GM12878 (cell line): Measurements from ENCODE around the gene ZNF716. TPM values are rescaled to one million over a fixed set of nuclear protein-coding genes. Genes with fewer than 3 reads are reported as not detected.

Experiments used
- ATAC-seq: fragments of 200-7000 bp; cut with Tn5 transposase; 3 replicates; pipeline ENCODE4 v1.9.1; 2020; ENCODE audit warnings: mild to moderate bottlenecking, moderate library complexity
- BruUV-seq: library from RNA; stranded (reverse); fragments of 400-500 nt; replicated peaks from 2 replicates; lab custom pipeline; 2021; lab: Mats Ljungman, UMichigan
- CTCF ChIA-PET: fragments of 300-600 bp; sonication (Branson Sonifier 250); formaldehyde crosslinking; extraction: SDS; loops from one replicate; lab custom pipeline; 2021; ENCODE audit warnings: inconsistent platforms; lab: Yijun Ruan, JAX
- POLR2A ChIA-PET: fragments of 350-600 bp; formaldehyde crosslinking; extraction: SDS; loops from one replicate; lab custom pipeline; 2021; ENCODE audit warnings: inconsistent platforms; lab: Charles Lee
- RAD21 ChIA-PET: fragments of 300-600 bp; sonication (Branson Sonifier 250); formaldehyde crosslinking; loops from one replicate; lab custom pipeline; 2023; ENCODE audit warnings: antibody characterized with exemption; ENCODE audit not compliant: unreplicated experiment; lab: Charles Lee
- SMC1A ChIA-PET: fragments of 300-600 bp; sonication (Branson Sonifier 250); formaldehyde crosslinking; loops from one replicate; lab custom pipeline; 2023; ENCODE audit not compliant: unreplicated experiment, uncharacterized antibody; lab: Charles Lee
- DNase-seq: peaks from one replicate; pipeline ENCODE4 v3.0.0-alpha.2; 2011; ENCODE audit warnings: low read depth, low spot score
- FAIRE-seq: peaks from 3 replicates; lab custom pipeline; 2011; peaks lifted over from hg19 to GRCh38; lab: Jason Lieb, UNC
- H2AFZ ChIP-seq: 2 replicates; pipeline ENCODE4 v1.6.0; 2011; ENCODE audit warnings: low read depth, low read length, control low read depth; ENCODE audit not compliant: control insufficient read depth
- H3K27ac ChIP-seq: 2 replicates; pipeline ENCODE4 v1.5.1; 2011; ENCODE audit warnings: control low read depth; ENCODE audit not compliant: control insufficient read depth, insufficient read depth
- H3K27me3 ChIP-seq, 2 experiments: replicated peaks in 1 of 2; 2 replicates each; pipeline versions ENCODE4 v1.6.0 to v1.6.1; 2011; ENCODE audit warnings: low read length in 1 of 2; ENCODE audit not compliant: control insufficient read depth in 2 of 2, insufficient read depth in 2 of 2
- H3K36me3 ChIP-seq, 2 experiments: 2 replicates each; pipeline ENCODE4 v1.5.1; 2011; ENCODE audit warnings: low read length in 1 of 2; ENCODE audit not compliant: control insufficient read depth in 2 of 2, insufficient read depth in 2 of 2
- H3K4me1 ChIP-seq: 2 replicates; pipeline ENCODE4 v1.6.1; 2011; ENCODE audit warnings: mild to moderate bottlenecking, low read length, moderate library complexity, mixed read lengths; ENCODE audit not compliant: control insufficient read depth, insufficient read depth
- H3K4me2 ChIP-seq: 2 replicates; pipeline ENCODE4 v1.6.0; 2011; ENCODE audit warnings: control low read depth; ENCODE audit not compliant: control insufficient read depth, insufficient read depth
- H3K4me3 ChIP-seq: fragments of 200-600 bp; sonication (generic); 2 replicates; pipeline ENCODE4 v1.5.1; 2016
- H3K79me2 ChIP-seq: 2 replicates; pipeline ENCODE4 v1.6.0; 2011; ENCODE audit warnings: low read length; ENCODE audit not compliant: control insufficient read depth, insufficient read depth
- H3K9ac ChIP-seq: 2 replicates; pipeline ENCODE4 v1.8.0; 2011; ENCODE audit warnings: low read length, control low read depth, mixed read lengths; ENCODE audit not compliant: control insufficient read depth, insufficient read depth
- H3K9me3 ChIP-seq: replicated peaks from 3 replicates; pipeline ENCODE4 v1.5.1; 2011; ENCODE audit warnings: mild to moderate bottlenecking, low read length; ENCODE audit not compliant: control insufficient read depth, insufficient read depth
- H4K20me1 ChIP-seq: 2 replicates; pipeline ENCODE4 v1.6.0; 2011; ENCODE audit not compliant: control insufficient read depth, insufficient read depth
- BCL11A ChIP-seq: IDR thresholded peaks from 2 replicates; pipeline ENCODE4 v1.6.1; 2011; ENCODE audit warnings: low read depth, low read length
- CBX5 ChIP-seq: sonication (generic); IDR thresholded peaks from 2 replicates; pipeline ENCODE4 v1.6.1; 2016; ENCODE audit warnings: low read depth, moderate library complexity, mild to moderate bottlenecking, inconsistent platforms
- EP300 ChIP-seq, 2 experiments: fragments of 150-350 bp in 1 of 2; IDR thresholded peaks; 2 replicates each; pipeline ENCODE4 v1.6.1; 2011 to 2012; ENCODE audit warnings: low read depth in 2 of 2, low read length in 2 of 2, borderline replicate concordance in 1 of 2, improper control_type of control experiment in 1 of 2, inconsistent platforms in 1 of 2; ENCODE audit not compliant: control insufficient read depth in 1 of 2
- EZH2 ChIP-seq: IDR thresholded peaks from 2 replicates; pipeline ENCODE4 v1.6.1; 2012; ENCODE audit warnings: low read depth, mild to moderate bottlenecking, control low read depth, inconsistent platforms, low read length, borderline replicate concordance; ENCODE audit not compliant: control insufficient read depth
- FOXM1 ChIP-seq: IDR thresholded peaks from 2 replicates; pipeline ENCODE4 v1.6.1; 2012; ENCODE audit warnings: low read depth, mild to moderate bottlenecking, inconsistent platforms, low read length, moderate library complexity
- GABPA ChIP-seq: IDR thresholded peaks from 2 replicates; pipeline ENCODE4 v1.6.1; 2014; ENCODE audit warnings: antibody characterized with exemption, low read depth, mild to moderate bottlenecking, inconsistent platforms
- HDAC2 ChIP-seq: fragments of 200-600 bp; sonication (generic); IDR thresholded peaks from 2 replicates; pipeline ENCODE4 v1.6.1; 2017
- HDAC6 ChIP-seq: fragments of 200-600 bp; sonication (generic); IDR thresholded peaks from one replicate; pipeline ENCODE4 v1.8.0; 2017; ENCODE audit warnings: antibody characterized with exemption; ENCODE audit not compliant: unreplicated experiment
- IKZF1 ChIP-seq: fragments of 450-650 bp; conservative IDR thresholded peaks from 2 replicates; pipeline ENCODE4 v1.6.1; 2017; ENCODE audit warnings: antibody characterized with exemption, mild to moderate bottlenecking
- JUNB ChIP-seq: IDR thresholded peaks from 2 replicates; pipeline ENCODE4 v1.6.1; 2016; ENCODE audit warnings: antibody characterized with exemption, mild to moderate bottlenecking
- RAD21 ChIP-seq: IDR thresholded peaks from 2 replicates; pipeline ENCODE4 v1.6.1; 2011; ENCODE audit warnings: mild to moderate bottlenecking, low read depth, low read length, moderate library complexity; ENCODE audit not compliant: insufficient read depth
- RAD51 ChIP-seq: fragments of 450-650 bp; IDR thresholded peaks from 2 replicates; pipeline ENCODE4 v1.6.1; 2016; ENCODE audit warnings: moderate library complexity, mild to moderate bottlenecking, inconsistent platforms
- RB1 ChIP-seq: fragments of 450-650 bp; formaldehyde crosslinking; IDR thresholded peaks from 2 replicates; pipeline ENCODE4 v1.6.1; 2017; ENCODE audit warnings: mild to moderate bottlenecking, borderline replicate concordance
- STAT3 ChIP-seq: IDR thresholded peaks from 2 replicates; pipeline ENCODE4 v1.6.1; 2011; ENCODE audit warnings: low read depth, low read length, improper control_type of control experiment
- SUZ12 ChIP-seq: fragments of 200-600 bp; sonication (generic); IDR thresholded peaks from one replicate; pipeline ENCODE4 v1.6.1; 2018; ENCODE audit warnings: antibody characterized with exemption, mild to moderate bottlenecking; ENCODE audit not compliant: unreplicated experiment
- TAF1 ChIP-seq: IDR thresholded peaks from 2 replicates; pipeline ENCODE4 v1.6.1; 2011; ENCODE audit warnings: mild to moderate bottlenecking, low read depth, low read length, borderline replicate concordance
- TCF12 ChIP-seq: IDR thresholded peaks from 2 replicates; pipeline ENCODE4 v1.6.1; 2011; ENCODE audit warnings: low read depth, mild to moderate bottlenecking, low read length
- ZNF384 ChIP-seq: IDR thresholded peaks from 2 replicates; pipeline ENCODE4 v1.6.1; 2012; ENCODE audit warnings: low read depth, mild to moderate bottlenecking, low read length, improper control_type of control experiment, borderline replicate concordance
- WGBS: methylation state at CpG from one replicate; pipeline ENCODE4 v1.1.6; 2016; ENCODE audit warnings: low lambda C conversion rate; ENCODE audit not compliant: insufficient replicate concordance, insufficient coverage; ENCODE audit errors: missing lambda C conversion rate; 5-methylcytosine and 5-hydroxymethylcytosine counted together
- in situ Hi-C: fragments of 300-500 bp; cut with MboI; formaldehyde crosslinking; loops from 9 replicates; pipeline ENCODE4 v1.14.3; 2018; ENCODE audit warnings: mixed read lengths
- intact Hi-C: fragments of 100-400 bp; cut with micrococcal nuclease; formaldehyde crosslinking; loops from one replicate; pipeline ENCODE4 v1.14.2; 2022; ENCODE audit not compliant: unreplicated experiment
- polyA plus RNA-seq, 11 experiments: library from polyadenylated mRNA; depleted of rRNA in 4 of 11; unstranded in 6 of 11; stranded (reverse) in 5 of 11; fragments of >200 nt; fragmentation: Nextera tagmentation in 4 of 11; fragmentation: Illumina TruSeq in 1 of 11; extraction: Ambion mirVana in 4 of 11; extraction: Trizol in 1 of 11; gene quantifications; 1 replicate in 1 of 11; 2 replicates in 10 of 11; pipeline versions ENCODE4 v1.2.1 to v1.2.3, GENCODE V29; 2011 to 2016; ENCODE audit warnings: inconsistent platforms in 2 of 11, missing spikeins in 2 of 11, low read depth in 1 of 11
- total RNA-seq, 4 experiments: library from RNA; depleted of rRNA in 3 of 4; stranded (reverse); fragments of >200 nt in 3 of 4; fragmentation: Illumina TruSeq in 1 of 4; extraction: Trizol in 1 of 4; gene quantifications; 2 replicates each; pipeline versions ENCODE4 v1.2.1 to v1.2.3, GENCODE V29; 2013 to 2021
- TF ChIP-seq, protein P1 (sequence below): IDR thresholded peaks from 2 replicates; pipeline ENCODE4 v1.6.1; 2011; ENCODE audit warnings: mild to moderate bottlenecking, low read depth, low read length, moderate library complexity; ENCODE audit not compliant: insufficient replicate concordance
- TF ChIP-seq, protein P2 (sequence below): IDR thresholded peaks from 2 replicates; pipeline ENCODE4 v1.6.1; 2011; ENCODE audit warnings: borderline replicate concordance, low read depth, mild to moderate bottlenecking, moderate library complexity, mixed read lengths, low read length; ENCODE audit not compliant: insufficient read depth; ENCODE audit errors: extremely low read length

The ZNF716 gene
- total and polyA plus RNA-seq, 10 of the 15 experiments (the other 5 are each of a cell fraction or from before 2014, with no cell fraction given), result not detected

DNA sequence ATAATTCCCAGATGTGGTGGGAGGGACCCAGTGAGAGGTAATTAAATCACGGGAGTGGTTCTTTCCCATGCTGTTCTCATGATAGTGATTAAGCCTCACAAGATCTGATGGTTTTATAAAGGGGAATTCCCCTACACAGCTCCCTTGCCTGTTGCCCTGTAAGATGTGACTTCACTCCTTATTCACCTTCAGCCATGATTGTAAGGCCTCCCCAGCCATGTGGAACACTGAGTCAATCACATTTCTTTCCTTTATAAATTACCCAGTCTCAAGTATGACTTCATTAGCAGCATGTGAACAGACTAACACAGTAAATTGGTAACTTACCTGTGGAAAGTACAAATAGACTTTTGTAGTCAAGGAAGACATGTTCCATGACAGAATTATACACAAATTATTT, 55.2 kb downstream of the ZNF716 start:
- no peaks in the 10 kb centered on the region for H3K9me3 ChIP-seq
- 6% methylated on average over 1 of the region's 1 CpG for WGBS
- no peaks in the 10 kb centered on the region for H3K27me3 ChIP-seq
- H3K27ac ChIP-seq, result no peak overlapping the region
- no peaks in the 10 kb centered on the region for H3K4me1 ChIP-seq
- TF ChIP-seq EP300 (IDR thresholded peaks at IDR 0.05; ENCODE audit: borderline replicate concordance in 1 of 2, control insufficient read depth in 1 of 2, low read depth in 2 of 2, low read length in 2 of 2), result no peak
- TF ChIP-seq SUZ12, result no peak
- TF ChIP-seq, protein P1, sequence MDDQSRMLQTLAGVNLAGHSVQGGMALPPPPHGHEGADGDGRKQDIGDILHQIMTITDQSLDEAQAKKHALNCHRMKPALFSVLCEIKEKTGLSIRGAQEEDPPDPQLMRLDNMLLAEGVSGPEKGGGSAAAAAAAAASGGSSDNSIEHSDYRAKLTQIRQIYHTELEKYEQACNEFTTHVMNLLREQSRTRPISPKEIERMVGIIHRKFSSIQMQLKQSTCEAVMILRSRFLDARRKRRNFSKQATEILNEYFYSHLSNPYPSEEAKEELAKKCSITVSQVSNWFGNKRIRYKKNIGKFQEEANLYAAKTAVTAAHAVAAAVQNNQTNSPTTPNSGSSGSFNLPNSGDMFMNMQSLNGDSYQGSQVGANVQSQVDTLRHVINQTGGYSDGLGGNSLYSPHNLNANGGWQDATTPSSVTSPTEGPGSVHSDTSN, result no peak
- TF ChIP-seq ZNF384, result no peak
- TF ChIP-seq EZH2, result no peak
- TF ChIP-seq RB1, result no peak
- no peak for TF ChIP-seq TAF1
- no peak for TF ChIP-seq RAD21
- TF ChIP-seq GABPA, result no peak
- TF ChIP-seq STAT3, result no peak
- no peak for TF ChIP-seq FOXM1
- no peak for TF ChIP-seq IKZF1
- TF ChIP-seq HDAC2, result no peak
- no peak for TF ChIP-seq JUNB
- TF ChIP-seq CBX5, result no peak
- TF ChIP-seq BCL11A, result no peak
- TF ChIP-seq, protein P2, sequence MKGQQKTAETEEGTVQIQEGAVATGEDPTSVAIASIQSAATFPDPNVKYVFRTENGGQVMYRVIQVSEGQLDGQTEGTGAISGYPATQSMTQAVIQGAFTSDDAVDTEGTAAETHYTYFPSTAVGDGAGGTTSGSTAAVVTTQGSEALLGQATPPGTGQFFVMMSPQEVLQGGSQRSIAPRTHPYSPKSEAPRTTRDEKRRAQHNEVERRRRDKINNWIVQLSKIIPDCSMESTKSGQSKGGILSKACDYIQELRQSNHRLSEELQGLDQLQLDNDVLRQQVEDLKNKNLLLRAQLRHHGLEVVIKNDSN, result no peak
- TF ChIP-seq TCF12, result no peak
- no peak for TF ChIP-seq HDAC6
- TF ChIP-seq RAD51, result no peak
- no peak overlapping the region for H3K4me3 ChIP-seq
- BruUV-seq, result no TSS peak
- POLR2A ChIA-PET, result no interaction called here
- no peaks in the 10 kb centered on the region for H3K36me3 ChIP-seq
- FAIRE-seq, result no peak
- in situ Hi-C loops, result no loop called here
- H3K9ac ChIP-seq, result no peak overlapping the region
- SMC1A ChIA-PET, result no interaction called here
- RAD21 ChIA-PET, result no interaction called here
- H4K20me1 ChIP-seq, result no peaks in the 10 kb centered on the region
- no peak overlapping the region for H2AFZ ChIP-seq
- intact Hi-C loops, result no loop called here
- no peak for ATAC-seq
- H3K79me2 ChIP-seq, result no peaks in the 10 kb centered on the region
- CTCF ChIA-PET, result no interaction called here
- DNase-seq, result no peak
- no peak overlapping the region for H3K4me2 ChIP-seq
